ENCODE data around the gene CSTF3.

DNA sequence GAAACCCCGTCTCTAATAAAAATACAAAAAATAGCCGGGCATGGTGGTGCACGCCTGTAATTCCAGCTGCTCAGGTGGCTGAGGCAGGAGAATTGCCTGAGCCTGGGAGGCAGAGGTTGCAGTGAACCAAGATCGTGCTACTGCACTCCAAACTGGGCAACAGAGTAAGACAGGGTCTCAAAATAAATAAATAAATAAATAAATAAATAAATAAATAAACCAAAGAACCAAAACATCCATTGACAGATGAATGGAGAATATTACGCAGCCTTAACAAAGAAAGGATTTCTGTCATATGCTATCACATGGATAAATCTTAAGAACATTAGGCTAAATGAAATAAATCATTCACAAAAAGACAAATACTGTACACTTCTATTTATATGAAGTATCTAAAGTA, 11.1 kb upstream of the CSTF3 start:
- TF ChIP-seq EZH2phosphoT487 (IDR thresholded peaks at IDR 0.05; ENCODE audit: borderline replicate concordance, low read depth, low read length): no peak
- TF ChIP-seq, protein P1, sequence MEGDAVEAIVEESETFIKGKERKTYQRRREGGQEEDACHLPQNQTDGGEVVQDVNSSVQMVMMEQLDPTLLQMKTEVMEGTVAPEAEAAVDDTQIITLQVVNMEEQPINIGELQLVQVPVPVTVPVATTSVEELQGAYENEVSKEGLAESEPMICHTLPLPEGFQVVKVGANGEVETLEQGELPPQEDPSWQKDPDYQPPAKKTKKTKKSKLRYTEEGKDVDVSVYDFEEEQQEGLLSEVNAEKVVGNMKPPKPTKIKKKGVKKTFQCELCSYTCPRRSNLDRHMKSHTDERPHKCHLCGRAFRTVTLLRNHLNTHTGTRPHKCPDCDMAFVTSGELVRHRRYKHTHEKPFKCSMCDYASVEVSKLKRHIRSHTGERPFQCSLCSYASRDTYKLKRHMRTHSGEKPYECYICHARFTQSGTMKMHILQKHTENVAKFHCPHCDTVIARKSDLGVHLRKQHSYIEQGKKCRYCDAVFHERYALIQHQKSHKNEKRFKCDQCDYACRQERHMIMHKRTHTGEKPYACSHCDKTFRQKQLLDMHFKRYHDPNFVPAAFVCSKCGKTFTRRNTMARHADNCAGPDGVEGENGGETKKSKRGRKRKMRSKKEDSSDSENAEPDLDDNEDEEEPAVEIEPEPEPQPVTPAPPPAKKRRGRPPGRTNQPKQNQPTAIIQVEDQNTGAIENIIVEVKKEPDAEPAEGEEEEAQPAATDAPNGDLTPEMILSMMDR (conservative IDR thresholded peaks at IDR 0.05; ENCODE audit: low read length): no peak

All from OCI-LY7 (cell line).